Measurements from ENCODE around the gene DYRK4. TPM values are rescaled to one million over a fixed set of nuclear protein-coding genes. Genes with fewer than 3 reads are reported as not detected.

The DYRK4 gene
- total RNA-seq, 1 donor from 2014 or later: 20.5 TPM

- no peaks in the 10 kb centered on the region for H3K27me3 Mint-ChIP-seq (ENCODE audit: insufficient read depth, low read depth)
- H3K27ac Mint-ChIP-seq: no peak overlapping the region
- Histone ChIP-seq H2AFZ (replicated peaks) (no peak overlapping the region), H3K4me2 (no peak overlapping the region), H3K9ac (no peak overlapping the region), H3K27me3 (no peaks in the 10 kb centered on the region), H3K4me3 (no peak overlapping the region), H3F3A (ENCODE audit: low read depth) (peaks cover 11% of the 10 kb centered on the region), H4K20me1 (ENCODE audit: low read depth) (no peaks in the 10 kb centered on the region), H3K36me3 (no peaks in the 10 kb centered on the region), H3K4me1 (peaks cover 28% of the 10 kb centered on the region), H3K9me3 (ENCODE audit: low read depth) (no peaks in the 10 kb centered on the region), H3K79me2 (ENCODE audit: low read depth) (peaks cover 10% of the 10 kb centered on the region), H3K27ac (no peak overlapping the region)
- no peak for DNase-seq (ENCODE audit: low spot score)
- peaks cover 8% of the 10 kb centered on the region for H3K4me1 Mint-ChIP-seq
- no peaks in the 10 kb centered on the region for H3K9me3 Mint-ChIP-seq
- no peak overlapping the region for H3K4me3 Mint-ChIP-seq
- TF ChIP-seq EZH2phosphoT487 (IDR thresholded peaks at IDR 0.05): no peak
- no peak for TF ChIP-seq CTCF (IDR thresholded peaks at IDR 0.05)
- TF ChIP-seq EZH2 (IDR thresholded peaks at IDR 0.05): no peak
- H3K36me3 Mint-ChIP-seq: peaks cover 2% of the 10 kb centered on the region
These were observed 41.4 kb downstream of the DYRK4 start for GRCh38 chr12:4603421-4603820.

- Histone ChIP-seq H4K20me1 (ENCODE audit: low read depth) (no peaks in the 10 kb centered on the region), H3K27ac (no peak overlapping the region), H2AFZ (replicated peaks) (no peak overlapping the region), H3K4me1 (peaks cover 28% of the 10 kb centered on the region), H3K27me3 (no peaks in the 10 kb centered on the region), H3F3A (ENCODE audit: low read depth) (peaks cover 11% of the 10 kb centered on the region), H3K9me3 (ENCODE audit: low read depth) (no peaks in the 10 kb centered on the region), H3K4me2 (no peak overlapping the region), H3K79me2 (ENCODE audit: low read depth) (peaks cover 10% of the 10 kb centered on the region), H3K9ac (no peak overlapping the region), H3K4me3 (no peak overlapping the region), H3K36me3 (no peaks in the 10 kb centered on the region)
- no peak for DNase-seq (ENCODE audit: low spot score)
- Mint-ChIP-seq H3K4me3 (no peak overlapping the region), H3K4me1 (peaks cover 8% of the 10 kb centered on the region), H3K27me3 (ENCODE audit: insufficient read depth, low read depth) (no peaks in the 10 kb centered on the region), H3K9me3 (no peaks in the 10 kb centered on the region), H3K27ac (no peak overlapping the region), H3K36me3 (peaks cover 2% of the 10 kb centered on the region)
- no peak for TF ChIP-seq CTCF (IDR thresholded peaks at IDR 0.05)
These were observed 41.9 kb downstream of the DYRK4 start for GRCh38 chr12:4603946-4604345.

GRCh38 chr12:4604684-4605193 is 42.7 kb downstream of the DYRK4 start:
- Mint-ChIP-seq H3K4me1 (peaks cover 8% of the 10 kb centered on the region), H3K4me3 (peak overlapping the region; percentile 98), H3K27ac (peak overlapping the region; percentile 94), H3K36me3 (peaks cover 2% of the 10 kb centered on the region), H3K27me3 (ENCODE audit: insufficient read depth, low read depth) (no peaks in the 10 kb centered on the region), H3K9me3 (no peaks in the 10 kb centered on the region)
- Histone ChIP-seq H3K79me2 (ENCODE audit: low read depth) (peaks cover 10% of the 10 kb centered on the region), H3F3A (ENCODE audit: low read depth) (peaks cover 11% of the 10 kb centered on the region), H3K27me3 (no peaks in the 10 kb centered on the region), H3K4me2 (peak overlapping the region; percentile 99), H3K36me3 (no peaks in the 10 kb centered on the region), H3K9me3 (ENCODE audit: low read depth) (no peaks in the 10 kb centered on the region), H2AFZ (replicated peaks) (peak overlapping the region; percentile 100), H3K4me3 (peak overlapping the region; percentile 96), H4K20me1 (ENCODE audit: low read depth) (no peaks in the 10 kb centered on the region), H3K9ac (peak overlapping the region; percentile 60), H3K27ac (no peak overlapping the region), H3K4me1 (peaks cover 28% of the 10 kb centered on the region)
- DNase-seq (ENCODE audit: low spot score): peak; percentile 88
- peak; percentile 98 for TF ChIP-seq CTCF (IDR thresholded peaks at IDR 0.05)
- no peak for TF ChIP-seq EZH2phosphoT487 (IDR thresholded peaks at IDR 0.05)

Measured in neural progenitor cell (in vitro differentiated cells).